ELF-1 (cell line): ENCODE data around the gene BMPR1B.
"Not testable (repeated sequence)": the region's sequence is repeated elsewhere in the genome, so short reads cannot be mapped to it uniquely, and the experiment has no call there.

Source experiments
- DNase-seq: peaks from one replicate; pipeline ENCODE4 v3.0.0-alpha.2; 2016; ENCODE audit warnings: low read depth, low spot score

The BMPR1B gene

DNA sequence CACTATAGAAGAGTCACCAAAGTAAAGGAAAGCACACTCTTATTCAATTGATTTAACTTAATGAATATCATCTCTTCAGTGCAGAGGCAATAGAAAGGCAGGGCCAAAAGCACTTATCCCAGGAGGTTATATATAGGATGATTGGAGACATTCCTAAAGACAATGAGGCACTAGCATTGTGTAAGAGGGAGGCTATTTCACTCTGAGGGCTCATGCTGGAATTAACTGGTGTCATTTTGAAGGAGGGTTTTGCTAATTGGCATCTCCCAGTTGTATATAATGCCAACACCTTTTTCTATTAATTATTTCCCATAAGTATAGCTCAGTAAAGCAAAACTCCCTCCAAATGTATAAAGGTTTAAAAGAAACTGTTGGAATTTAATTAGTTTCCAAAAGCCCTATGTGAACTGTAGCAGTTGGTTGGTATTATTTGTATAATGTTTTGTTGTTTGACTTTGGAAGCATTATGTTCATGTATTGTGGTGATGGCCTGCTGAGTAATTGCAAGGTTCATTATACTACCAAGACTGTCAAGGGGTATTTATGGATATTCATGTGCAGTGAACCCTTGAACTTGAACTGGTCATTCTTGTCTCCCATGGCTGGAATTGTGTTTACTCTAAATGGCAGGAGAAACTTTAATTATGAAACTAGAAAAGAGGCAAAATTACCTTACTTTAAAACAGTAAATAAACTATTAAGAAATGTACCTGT lies 270.3 kb downstream of the BMPR1B start:
- DNase-seq = no peak

- no peak for DNase-seq
Measured at GRCh38 chr4:95038791-95039190, 281.0 kb downstream of the BMPR1B start.

GRCh38 chr4:95044324-95044837 lies 286.6 kb downstream of the BMPR1B start:
- DNase-seq = peak; percentile 51

- DNase-seq = peak; percentile 10
Measured at GRCh38 chr4:95045429-95045828, 287.7 kb downstream of the BMPR1B start.

GRCh38 chr4:95048296-95048695 lies 290.5 kb downstream of the BMPR1B start:
- no peak for DNase-seq

DNA sequence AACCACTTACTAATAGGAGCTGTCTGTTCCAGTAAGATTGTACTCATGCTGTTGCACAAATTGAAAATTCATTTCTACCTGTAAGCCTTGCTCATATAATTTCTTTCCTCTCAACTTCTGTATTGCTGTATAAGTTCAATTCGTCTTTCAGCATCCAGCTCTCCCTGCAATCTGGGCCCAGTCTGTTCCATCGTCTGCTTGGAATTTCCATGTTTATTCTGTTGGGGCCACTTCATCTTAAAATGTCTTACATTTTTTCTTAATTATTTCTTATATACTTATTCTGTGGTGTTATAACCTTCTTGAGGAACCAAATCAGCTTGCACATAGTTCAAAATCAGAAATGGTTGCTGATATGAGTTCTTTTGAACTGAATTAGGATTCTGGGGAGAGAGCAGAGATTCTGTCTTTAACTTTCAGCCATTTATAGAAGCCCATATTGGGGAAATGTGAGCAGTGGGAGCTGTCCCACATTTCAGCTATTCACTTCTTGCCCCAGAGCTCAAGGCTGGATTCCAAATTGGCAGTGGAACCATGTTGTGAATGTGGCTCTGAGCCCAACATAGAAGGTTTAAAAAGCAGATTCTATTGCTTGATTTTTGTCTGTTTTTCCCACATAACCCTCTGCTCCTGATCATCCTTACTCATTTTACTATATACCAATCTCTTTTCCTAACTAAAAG lies 291.9 kb downstream of the BMPR1B start:
- no peak for DNase-seq

- peak; percentile 52 for DNase-seq
Measured at GRCh38 chr4:95050980-95051701, 293.4 kb downstream of the BMPR1B start.

DNA sequence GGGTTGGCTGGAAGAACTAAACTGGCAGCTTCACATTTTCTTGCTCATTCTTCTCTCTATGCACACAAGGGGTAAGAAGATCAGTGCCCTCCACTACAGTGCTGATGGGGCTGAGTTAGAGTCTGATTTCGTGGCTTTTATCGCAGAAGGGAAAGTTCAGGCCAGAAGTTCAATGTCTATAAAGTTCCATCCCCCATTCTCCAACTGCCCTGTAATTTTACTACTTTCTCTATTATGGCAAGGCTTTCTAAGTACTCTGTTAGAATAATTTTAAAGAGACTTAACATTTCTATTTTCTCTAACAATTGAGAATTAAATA lies 293.9 kb downstream of the BMPR1B start:
- DNase-seq = no peak

GRCh38 chr4:95058991-95059390 lies 301.2 kb downstream of the BMPR1B start:
- DNase-seq = no peak

GRCh38 chr4:95059663-95060062 lies 301.9 kb downstream of the BMPR1B start:
- no peak for DNase-seq

DNA sequence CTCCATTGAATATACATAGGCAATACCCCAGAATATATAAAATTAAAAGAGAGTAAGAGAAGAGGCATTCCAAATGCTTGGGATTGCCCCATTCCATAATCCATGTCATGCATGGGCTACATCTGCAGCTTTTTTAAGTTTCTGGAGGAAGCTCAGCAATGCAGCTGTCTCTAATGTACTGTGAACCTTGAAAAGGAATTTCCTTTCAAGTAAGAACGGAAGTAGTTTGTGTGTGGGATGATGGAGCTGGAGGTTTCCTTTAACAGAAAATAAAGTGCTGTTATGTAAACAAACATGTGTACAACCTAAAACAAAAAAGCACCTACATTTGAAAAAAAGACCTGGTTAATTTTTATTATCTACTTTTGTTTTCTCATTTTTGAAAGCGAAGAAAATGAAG lies 303.5 kb downstream of the BMPR1B start:
- DNase-seq = no peak

- not testable (repeated sequence) for DNase-seq
Measured at GRCh38 chr4:95061801-95062200, 304.0 kb downstream of the BMPR1B start.

DNA sequence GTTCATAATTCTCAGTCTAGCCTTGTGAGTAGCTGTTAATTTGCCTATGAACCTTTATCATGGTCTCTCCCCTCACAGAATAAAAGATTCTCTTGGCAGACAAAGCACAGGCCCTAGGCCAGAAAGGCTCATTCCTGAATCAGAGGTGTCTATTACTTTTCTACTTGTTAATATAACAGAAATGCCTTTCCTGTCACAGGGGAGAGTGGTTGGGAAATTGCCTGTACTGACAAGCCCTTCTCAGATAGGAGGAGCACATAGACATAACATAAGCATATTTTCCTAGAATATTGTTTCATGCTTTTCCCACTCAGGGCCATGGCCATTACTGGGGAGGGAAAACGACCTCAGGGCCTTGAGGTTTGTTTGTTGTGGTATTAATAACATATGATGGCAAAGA lies 308.3 kb downstream of the BMPR1B start:
- DNase-seq = no peak

GRCh38 chr4:95068401-95068800 lies 310.6 kb downstream of the BMPR1B start:
- DNase-seq = no peak

GRCh38 chr4:95068818-95069478 lies 311.2 kb downstream of the BMPR1B start:
- no peak for DNase-seq

DNA sequence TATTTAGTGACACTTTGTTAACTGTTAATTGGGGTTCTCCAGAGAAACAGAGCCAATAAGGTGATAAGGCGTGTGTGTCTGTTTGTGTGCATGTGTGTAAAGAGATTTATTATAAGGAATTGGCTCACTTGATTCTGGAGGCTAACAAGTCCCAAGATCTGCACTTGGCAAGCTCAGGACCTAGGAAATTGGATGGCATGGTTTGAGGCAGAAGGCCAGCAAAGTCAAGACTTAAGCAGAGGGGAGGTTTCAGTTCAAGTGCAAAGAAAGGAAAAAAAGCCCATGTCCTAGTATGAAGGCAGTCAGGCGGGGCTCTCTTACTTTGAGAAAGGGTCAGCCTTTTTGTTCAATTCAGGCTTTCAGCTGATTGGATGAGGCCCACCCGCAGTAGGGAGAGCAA lies 314.1 kb downstream of the BMPR1B start:
- no peak for DNase-seq

DNA sequence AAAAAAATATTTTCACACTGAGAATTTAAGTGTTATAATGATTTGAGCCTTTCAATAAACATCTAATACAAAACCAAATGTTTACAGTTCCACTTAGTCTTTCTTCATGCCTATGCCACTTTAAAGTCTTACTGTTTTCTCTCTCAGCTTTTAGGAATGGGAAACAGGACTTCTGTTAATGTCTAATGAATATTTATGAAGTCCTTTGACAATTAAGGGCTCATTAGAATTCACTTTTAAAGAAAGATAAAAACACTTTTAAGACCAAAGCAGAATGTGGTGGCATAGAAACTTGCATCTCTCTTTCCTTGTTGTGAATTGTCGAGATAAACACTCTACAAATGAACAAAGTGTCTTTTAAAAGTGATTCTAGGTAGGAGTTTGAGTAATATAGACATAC lies 315.9 kb downstream of the BMPR1B start:
- DNase-seq = no peak

DNA sequence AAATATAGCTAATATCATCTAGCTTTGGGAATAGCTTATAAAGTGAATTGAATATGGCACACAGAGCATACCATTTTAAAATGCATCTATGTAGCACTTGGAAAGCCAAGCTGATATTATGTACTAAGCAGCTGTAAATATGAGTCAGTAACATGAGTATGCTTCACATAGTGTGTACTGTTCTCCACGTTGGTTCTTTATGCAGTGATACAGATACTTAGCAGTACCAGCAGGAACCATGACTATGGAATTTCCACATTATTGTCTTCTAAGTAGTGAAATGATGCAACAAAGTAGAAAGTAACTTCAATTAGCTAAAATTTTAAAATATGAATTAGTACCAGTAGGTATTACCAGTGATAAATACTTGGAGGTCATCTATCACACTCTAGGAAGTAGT lies 320.1 kb downstream of the BMPR1B start:
- no peak for DNase-seq

DNA sequence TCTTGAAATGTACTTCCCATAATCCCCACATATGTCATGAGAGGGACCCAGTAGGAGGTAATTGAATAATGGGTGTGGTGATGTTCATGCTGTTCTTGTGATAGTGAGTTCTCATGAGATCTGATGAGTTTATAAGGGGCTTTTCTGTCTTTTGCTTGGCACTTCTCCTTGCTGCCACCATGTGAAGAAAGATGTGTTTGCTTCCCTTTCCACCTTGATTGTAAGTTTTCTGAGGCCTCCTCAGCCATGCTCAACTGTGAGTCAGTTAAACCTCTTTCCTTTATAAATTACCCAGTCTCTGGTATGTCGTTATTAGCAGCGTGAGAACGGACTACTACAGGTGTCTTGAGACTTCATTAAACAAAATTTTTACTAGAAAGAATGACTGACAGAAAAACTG lies 323.2 kb downstream of the BMPR1B start:
- no peak for DNase-seq

DNA sequence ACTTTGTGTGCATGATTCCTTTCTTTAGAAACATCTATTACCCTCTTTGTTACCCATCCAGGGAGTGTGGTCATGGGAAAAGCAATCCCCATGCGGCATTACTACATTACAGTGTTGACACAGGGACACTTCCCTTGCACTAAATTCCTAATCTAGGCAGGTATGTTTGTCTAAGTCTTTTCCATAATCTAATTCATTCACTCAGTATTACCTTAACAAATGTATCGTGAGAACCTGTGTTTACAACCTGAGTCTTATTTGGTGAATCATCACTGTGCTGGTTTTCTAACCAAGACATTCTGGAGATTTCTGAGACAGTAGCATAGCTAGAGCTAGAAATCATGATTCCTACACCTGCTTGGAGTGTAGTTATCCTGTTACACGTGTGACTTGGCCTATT lies 326.8 kb downstream of the BMPR1B start:
- no peak for DNase-seq

DNA sequence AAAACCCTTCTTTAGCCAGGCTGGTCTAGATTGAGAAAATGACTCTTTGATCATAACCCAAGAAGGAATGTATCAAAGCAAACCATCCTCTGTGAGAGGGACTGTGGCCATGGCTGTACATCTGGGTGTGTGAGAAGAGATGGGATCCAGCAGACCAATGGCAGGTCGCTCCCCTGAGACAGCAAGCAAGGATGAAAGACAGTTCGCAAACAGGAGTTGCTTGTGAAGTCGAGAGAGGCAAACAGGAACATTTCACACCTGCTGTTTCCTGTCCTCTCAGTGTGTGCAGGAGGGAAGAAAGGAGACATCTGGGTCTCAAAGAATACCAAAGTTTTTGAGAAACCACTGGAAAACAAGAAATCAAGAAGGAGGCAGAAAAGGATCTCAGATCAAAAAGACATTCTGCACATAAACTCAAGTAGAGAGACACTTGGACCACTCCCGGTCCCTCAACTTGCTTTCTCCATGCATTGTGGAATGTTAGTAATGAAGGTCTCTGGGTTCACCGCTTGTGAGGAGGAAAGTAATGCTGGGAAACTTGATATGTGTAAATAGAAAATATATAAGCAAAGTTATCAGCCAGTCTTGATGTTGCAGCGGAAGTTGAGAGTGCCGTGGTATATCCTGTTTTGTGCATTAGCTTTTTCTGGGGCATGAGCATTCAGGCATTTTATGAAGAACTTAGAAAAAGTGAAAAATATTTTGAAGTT lies 327.5 kb downstream of the BMPR1B start:
- no peak for DNase-seq

GRCh38 chr4:95086551-95086950 lies 328.8 kb downstream of the BMPR1B start:
- DNase-seq = no peak
